ACHN (cell line): ENCODE data around the gene PEX5L.

Experiments
- DNase-seq: peaks from one replicate; pipeline ENCODE4 v3.0.0-alpha.2; 2015
- in situ Hi-C: cut with HindIII; loops from 2 replicates; pipeline ENCODE4 v1.10.0; 2017; ENCODE audit warnings: low sequenced_read_pairs, low pct_ligation_motif_present, low pct_unique_long_range_greater_than_20kb

The PEX5L gene

GRCh38 chr3:179769411-179770247, 267.1 kb downstream of the PEX5L start:
- peak; percentile 6 for DNase-seq
- in situ Hi-C loops = loop anchor here (25.0 kb wide), 1 partner anchor 843 kb away; the partner anchor contains the start of gene TTC14

GRCh38 chr3:179768080-179768479, 268.7 kb downstream of the PEX5L start:
- in situ Hi-C loops = loop anchor here (25.0 kb wide), 1 partner anchor 844 kb away; the partner anchor contains the start of gene TTC14
- DNase-seq = peak; percentile 86

GRCh38 chr3:179766416-179767133, 270.2 kb downstream of the PEX5L start:
- in situ Hi-C loops = loop anchor here (25.0 kb wide), 1 partner anchor 846 kb away; the partner anchor contains the start of gene TTC14
- DNase-seq = no peak

- in situ Hi-C loops = loop anchor here (25.0 kb wide), 1 partner anchor 847 kb away; the partner anchor contains the start of gene TTC14
- DNase-seq = no peak
Measured at GRCh38 chr3:179765396-179765795, 271.3 kb downstream of the PEX5L start.

GRCh38 chr3:179760944-179761343, 275.8 kb downstream of the PEX5L start:
- in situ Hi-C loops = loop anchor here (25.0 kb wide), 1 partner anchor 851 kb away; the partner anchor contains the start of gene TTC14

GRCh38 chr3:179750720-179751328, 285.9 kb downstream of the PEX5L start:
- in situ Hi-C loops = loop anchor here (25.0 kb wide), 1 partner anchor 861 kb away; the partner anchor contains the start of gene TTC14
- DNase-seq = peak; percentile 47

More at GRCh38 chr3:179760944-179761343, 275.8 kb downstream of the PEX5L start:
- peak; percentile 58 for DNase-seq

- in situ Hi-C loops = no loop called here
- no peak for DNase-seq
Measured at GRCh38 chr3:179745716-179746115, 291.0 kb downstream of the PEX5L start.

DNA sequence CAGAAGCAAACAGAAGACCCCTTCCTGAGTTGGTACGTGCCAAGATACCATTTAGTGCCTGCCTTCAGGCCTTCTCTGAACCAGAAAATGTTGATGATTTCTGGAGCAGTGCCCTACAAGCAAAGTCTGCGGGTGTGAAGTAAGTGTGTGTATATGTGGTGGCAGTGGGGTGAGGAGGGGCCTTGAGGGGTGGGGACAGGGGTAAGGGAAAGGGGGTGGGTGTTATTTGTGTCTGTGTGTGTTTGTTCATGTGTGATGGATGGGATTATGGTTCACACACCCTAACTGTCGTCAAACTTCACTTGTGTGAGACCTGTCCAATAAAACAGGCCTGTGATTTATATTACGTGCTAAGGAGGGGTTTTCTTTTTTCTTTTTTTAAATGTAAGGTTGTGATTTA, 291.7 kb downstream of the PEX5L start:
- in situ Hi-C loops = no loop called here
- DNase-seq = no peak
